HEK293T (cell line): Measurements from ENCODE around the gene UBE2L6.

Experiments used
- CTBP1 ChIP-seq: fragments of 450-650 bp; IDR thresholded peaks from 2 replicates; pipeline ENCODE4 v1.6.1; 2016; ENCODE audit warnings: borderline replicate concordance
- ELF4 ChIP-seq: fragments of 450-650 bp; IDR thresholded peaks from 2 replicates; pipeline ENCODE4 v1.6.1; 2017; ENCODE audit warnings: antibody characterized with exemption
- FOXM1 ChIP-seq: fragments of 450-650 bp; IDR thresholded peaks from 2 replicates; pipeline ENCODE4 v1.6.1; 2017; ENCODE audit warnings: mild to moderate bottlenecking, borderline replicate concordance
- L3MBTL2 ChIP-seq: fragments of 450-650 bp; conservative IDR thresholded peaks from 2 replicates; pipeline ENCODE4 v1.6.1; 2016; ENCODE audit warnings: mild to moderate bottlenecking
- LEF1 ChIP-seq: fragments of 450-650 bp; IDR thresholded peaks from 2 replicates; pipeline ENCODE4 v1.6.1; 2017; ENCODE audit warnings: mild to moderate bottlenecking, borderline replicate concordance
- NFRKB ChIP-seq: fragments of 450-650 bp; IDR thresholded peaks from 2 replicates; pipeline ENCODE4 v1.6.1; 2016; ENCODE audit warnings: mild to moderate bottlenecking, moderate library complexity
- PKNOX1 ChIP-seq: fragments of 450-650 bp; IDR thresholded peaks from 2 replicates; pipeline ENCODE4 v1.6.1; 2016
- SP1 ChIP-seq: fragments of 450-650 bp; IDR thresholded peaks from 2 replicates; pipeline ENCODE4 v1.6.1; 2017
- SUZ12 ChIP-seq: fragments of 450-650 bp; IDR thresholded peaks from 2 replicates; pipeline ENCODE4 v1.6.1; 2016; ENCODE audit warnings: mild to moderate bottlenecking
- ZNF384 ChIP-seq: fragments of 450-650 bp; IDR thresholded peaks from 2 replicates; pipeline ENCODE4 v1.6.1; 2016

DNA sequence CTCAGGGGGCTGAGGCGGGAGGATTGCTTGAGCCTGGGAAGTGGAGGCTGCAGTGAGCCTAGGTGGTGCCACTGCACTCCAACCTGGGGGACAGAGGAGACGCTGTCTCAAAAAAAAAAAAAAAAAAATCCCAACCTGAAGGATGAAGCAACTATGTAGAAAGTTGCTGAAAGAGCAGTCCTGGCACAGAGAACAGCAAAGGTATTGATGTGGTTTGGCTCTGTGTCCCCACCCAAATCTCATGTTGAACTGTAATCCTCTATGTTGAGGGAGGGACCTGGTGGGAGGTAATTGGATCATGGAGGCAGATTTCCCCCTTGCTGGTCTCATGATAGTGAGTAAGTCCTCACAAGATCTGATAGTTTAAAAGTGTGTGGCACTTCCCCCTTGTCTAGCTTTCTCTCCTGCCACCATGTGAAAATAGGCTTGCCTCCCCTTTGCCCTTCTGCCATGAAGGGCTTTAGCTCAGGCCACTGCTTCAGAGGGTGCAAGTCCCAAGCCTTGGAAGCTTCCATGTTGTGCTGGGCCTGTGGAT, 19.3 kb upstream of the UBE2L6 start:
- TF ChIP-seq ZNF384: no peak
- TF ChIP-seq CTBP1: no peak
- TF ChIP-seq NFRKB: no peak
- no peak for TF ChIP-seq L3MBTL2
- no peak for TF ChIP-seq PKNOX1
- TF ChIP-seq FOXM1: no peak
- no peak for TF ChIP-seq SUZ12
- no peak for TF ChIP-seq LEF1
- no peak for TF ChIP-seq ELF4
- no peak for TF ChIP-seq SP1
